NCI-H1092 (cell line): Measurements from ENCODE around the gene ILK.

ENCODE experiments used
- DNase-seq: peaks from one replicate; lab custom pipeline; 2025; lab: John Stamatoyannopoulos, UW

The ILK gene

DNA sequence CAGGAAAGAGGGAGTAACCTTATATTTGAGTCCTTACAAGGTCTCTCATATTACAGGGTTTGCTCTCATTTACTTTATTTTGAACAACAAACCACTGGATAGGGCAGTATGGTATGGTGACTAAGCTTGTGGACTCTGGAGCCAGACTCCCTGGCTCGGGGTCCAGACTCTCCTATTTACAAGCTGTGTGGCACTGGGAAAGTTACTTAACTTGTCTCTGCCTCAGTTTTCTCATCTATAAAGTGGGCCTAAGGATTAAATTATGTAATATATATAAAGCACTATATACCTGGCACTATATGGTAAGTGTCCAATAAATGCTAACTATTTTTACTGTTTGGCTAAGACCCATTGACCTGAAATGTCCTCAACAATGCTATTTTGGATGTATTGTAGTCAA lies 53.8 kb downstream of the ILK start:
- DNase-seq = no peak

DNA sequence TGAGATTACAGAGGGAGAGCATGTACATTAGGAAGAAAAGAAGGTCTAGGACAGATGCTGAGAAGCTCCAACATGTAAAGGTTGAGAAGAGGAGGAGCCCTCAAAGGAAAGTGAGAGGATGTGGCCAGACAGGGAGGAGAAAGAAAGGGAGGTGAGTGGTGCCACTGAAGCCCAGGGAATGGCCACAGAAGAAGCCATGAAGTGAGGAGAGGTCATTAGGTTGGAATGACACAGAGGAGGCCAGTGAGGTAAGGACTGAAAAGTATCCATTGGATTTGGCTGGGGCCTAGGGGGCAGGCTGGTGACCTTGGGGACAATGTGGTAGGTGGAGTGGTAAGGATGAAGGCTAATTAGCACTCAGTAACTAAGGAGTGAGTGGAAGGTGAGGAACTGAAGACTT lies 55.1 kb downstream of the ILK start:
- no peak for DNase-seq
